Activated CD8-positive, alpha-beta memory T cell treated with anti-CD3 and anti-CD28 coated beads, Interleukin-2, amount 10 ng/mL, durations not matched to agents 7 days and 5 days (primary cell): Measurements from ENCODE around the gene SCD5. TPM values are rescaled to one million over a fixed set of nuclear protein-coding genes. Genes with fewer than 3 reads are reported as not detected.

Experiments used
- ATAC-seq: fragments of 150-1000 bp; cut with Tn5 transposase; one replicate; pipeline ENCODE4 v1.10.0; 2021; ENCODE audit warnings: moderate library complexity
- CTCF ChIA-PET: fragments of 350-600 bp; sonication (Branson Sonifier 250); formaldehyde crosslinking; loops from one replicate; lab custom pipeline; 2021; ENCODE audit warnings: antibody characterized with exemption; lab: Charles Lee
- DNase-seq: peaks from one replicate; pipeline ENCODE4 v3.0.0-alpha.2; 2020
- H3K27ac Mint-ChIP-seq: one replicate; pipeline ENCODE4 v1.8.0; 2021; ENCODE audit warnings: mild to moderate bottlenecking, mixed read lengths
- H3K27me3 Mint-ChIP-seq: one replicate; pipeline ENCODE4 v1.8.0; 2021; ENCODE audit warnings: mixed read lengths
- H3K36me3 Mint-ChIP-seq: one replicate; pipeline ENCODE4 v1.8.0; 2021; ENCODE audit warnings: mild to moderate bottlenecking, mixed read lengths
- H3K4me1 Mint-ChIP-seq: one replicate; pipeline ENCODE4 v1.8.0; 2021; ENCODE audit warnings: mixed read lengths
- H3K4me3 Mint-ChIP-seq: one replicate; pipeline ENCODE4 v1.8.0; 2021; ENCODE audit warnings: mild to moderate bottlenecking, moderate library complexity, mixed read lengths
- H3K9me3 Mint-ChIP-seq: one replicate; pipeline ENCODE4 v1.8.0; 2022; ENCODE audit warnings: low read depth, mixed read lengths
- total RNA-seq, 2 experiments: library from RNA; stranded (reverse); gene quantifications; one replicate each; pipeline ENCODE4 v1.2.3, GENCODE V29; 2021

SCD5 gene
- total RNA-seq, 2 experiments from 2014 or later = 6.4 to 8.2 TPM

DNA sequence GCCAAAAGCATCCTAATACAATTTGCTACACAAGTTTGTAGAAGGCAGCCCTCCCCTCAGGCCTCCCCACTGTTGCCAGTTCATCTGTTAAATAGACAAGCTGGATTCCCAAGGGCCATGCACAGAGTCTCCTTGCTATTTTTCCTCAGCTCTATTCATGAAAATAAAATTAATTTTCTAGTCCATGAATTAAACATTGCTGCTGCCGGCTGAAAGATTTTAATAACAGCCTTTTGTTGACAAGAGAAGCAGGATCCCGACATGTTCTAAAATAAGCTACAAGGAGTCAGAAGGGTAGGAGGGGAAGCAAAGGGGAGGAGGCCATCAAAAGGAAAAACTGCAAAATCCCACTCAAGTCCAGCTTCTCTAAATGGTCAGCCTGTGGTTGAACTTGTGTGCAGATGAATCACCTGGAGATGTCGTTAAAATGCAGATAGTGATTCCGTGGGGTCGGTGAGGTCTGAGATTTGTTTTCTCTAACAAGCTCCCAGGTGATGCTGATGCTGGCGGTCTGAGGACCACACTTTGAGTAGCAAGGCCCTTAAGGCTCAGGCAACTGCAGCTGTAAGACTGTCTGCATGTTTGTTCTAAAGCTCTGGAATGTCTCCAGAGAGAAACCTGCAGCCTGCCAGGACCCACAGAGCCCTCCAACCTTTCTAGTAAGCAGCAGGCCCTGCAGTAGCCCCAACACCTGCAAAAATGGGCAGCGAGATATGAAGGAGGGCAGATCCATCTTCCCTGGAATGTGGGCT lies 9.4 kb downstream of the SCD5 start:
- no peak overlapping the region for H3K27ac Mint-ChIP-seq
- no peak overlapping the region for H3K4me3 Mint-ChIP-seq
- DNase-seq = peak; percentile 8
- ATAC-seq = no peak
- CTCF ChIA-PET = interaction anchor here (1.2 kb wide), 1 partner anchor 50 kb away, joined by 3 read pairs; no protein-coding TSS in a partner anchor
- no peaks in the 10 kb centered on the region for H3K36me3 Mint-ChIP-seq
- H3K4me1 Mint-ChIP-seq = no peaks in the 10 kb centered on the region
- no peaks in the 10 kb centered on the region for H3K27me3 Mint-ChIP-seq
- no peaks in the 10 kb centered on the region for H3K9me3 Mint-ChIP-seq

DNA sequence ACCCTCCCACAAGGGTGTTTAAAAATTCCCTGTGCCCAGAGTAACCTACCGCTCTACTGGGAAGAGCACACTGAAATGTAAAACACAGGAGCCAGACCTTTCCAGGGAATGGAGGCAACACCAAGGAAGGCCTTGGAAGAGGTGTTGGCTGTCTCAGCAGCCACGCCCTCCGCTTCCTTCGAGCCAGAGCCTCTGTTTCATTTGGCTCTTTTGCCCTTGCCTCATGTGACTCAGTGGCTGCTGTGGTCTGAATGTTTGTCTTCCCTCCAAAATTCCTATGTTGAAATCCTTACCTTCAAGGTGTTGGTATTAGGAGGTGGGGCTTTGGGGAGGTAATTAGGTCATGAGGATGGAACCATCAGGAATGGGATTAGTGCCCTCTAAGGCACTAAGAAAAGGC lies 11.3 kb downstream of the SCD5 start:
- peak; percentile 15 for DNase-seq
- Mint-ChIP-seq H3K4me3 (no peak overlapping the region), H3K27ac (no peak overlapping the region), H3K27me3 (no peaks in the 10 kb centered on the region), H3K9me3 (no peaks in the 10 kb centered on the region), H3K36me3 (no peaks in the 10 kb centered on the region), H3K4me1 (no peaks in the 10 kb centered on the region)
- CTCF ChIA-PET = no interaction called here
- ATAC-seq = no peak

DNA sequence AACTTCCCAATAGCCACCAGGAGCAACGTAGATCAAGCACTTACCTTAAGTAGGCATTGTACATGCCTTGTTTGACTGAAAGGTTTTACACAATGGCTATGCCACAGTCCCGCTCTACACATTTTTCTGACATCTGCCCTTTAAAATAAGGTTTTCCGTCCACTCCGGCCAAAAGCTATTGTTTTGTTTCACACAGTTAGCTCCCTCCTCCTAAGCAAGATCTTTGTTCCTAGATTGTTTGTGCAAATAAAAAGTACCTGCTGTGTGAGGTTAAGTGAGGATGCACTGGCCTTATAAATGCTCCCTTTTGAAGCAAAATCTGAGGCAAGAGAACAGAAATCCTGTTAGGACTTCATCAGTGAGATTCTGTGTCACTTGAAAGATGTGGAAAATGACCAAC lies 11.8 kb downstream of the SCD5 start:
- H3K36me3 Mint-ChIP-seq = no peaks in the 10 kb centered on the region
- H3K9me3 Mint-ChIP-seq = no peaks in the 10 kb centered on the region
- peak; percentile 3 for DNase-seq
- CTCF ChIA-PET = no interaction called here
- no peak for ATAC-seq
- H3K27me3 Mint-ChIP-seq = no peaks in the 10 kb centered on the region
- no peaks in the 10 kb centered on the region for H3K4me1 Mint-ChIP-seq
- H3K4me3 Mint-ChIP-seq = no peak overlapping the region
- no peak overlapping the region for H3K27ac Mint-ChIP-seq

DNA sequence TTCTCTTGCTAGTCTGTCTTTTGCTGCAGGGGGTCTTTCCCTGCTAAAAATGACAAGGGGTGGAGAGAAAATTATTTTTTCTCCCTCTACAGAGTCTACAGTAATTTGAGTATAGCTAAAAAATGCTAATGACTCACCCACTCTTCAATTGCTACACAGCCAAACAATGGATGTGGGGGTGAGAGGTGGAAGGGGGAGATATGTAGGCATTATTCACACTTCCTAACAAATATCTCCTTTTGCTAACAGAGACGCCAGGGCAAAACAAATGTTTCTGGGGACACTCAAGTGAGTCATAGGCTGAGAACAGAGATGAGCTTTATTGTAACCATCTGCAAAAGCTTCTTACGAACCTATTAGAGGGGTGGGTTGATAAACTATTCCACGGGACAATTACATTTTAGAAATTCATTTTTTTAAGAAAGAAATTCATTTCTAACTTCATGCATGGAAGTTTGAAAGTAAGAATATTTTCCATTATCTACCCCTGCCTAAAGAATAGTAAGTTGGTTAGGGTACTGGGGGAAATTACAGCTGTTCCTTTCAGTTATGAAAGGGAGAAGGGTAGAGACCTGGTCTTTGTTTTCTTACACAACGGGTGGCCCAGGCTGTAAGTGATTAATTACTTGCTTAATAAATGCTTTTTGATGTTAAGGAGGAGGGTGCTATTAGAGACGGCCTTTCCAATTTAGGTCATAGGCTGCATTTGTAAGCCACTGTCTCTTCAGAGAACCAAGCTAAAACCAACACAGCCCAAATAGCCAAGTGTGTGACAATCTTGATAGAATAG lies 12.8 kb downstream of the SCD5 start:
- Mint-ChIP-seq H3K4me1 (no peaks in the 10 kb centered on the region), H3K27me3 (no peaks in the 10 kb centered on the region), H3K4me3 (no peak overlapping the region), H3K36me3 (no peaks in the 10 kb centered on the region), H3K27ac (no peak overlapping the region), H3K9me3 (no peaks in the 10 kb centered on the region)
- DNase-seq = peak; percentile 11
- no peak for ATAC-seq
- CTCF ChIA-PET = interaction anchor here (1.0 kb wide), 1 partner anchor 16 kb away, joined by 3 read pairs; no protein-coding TSS in a partner anchor

DNA sequence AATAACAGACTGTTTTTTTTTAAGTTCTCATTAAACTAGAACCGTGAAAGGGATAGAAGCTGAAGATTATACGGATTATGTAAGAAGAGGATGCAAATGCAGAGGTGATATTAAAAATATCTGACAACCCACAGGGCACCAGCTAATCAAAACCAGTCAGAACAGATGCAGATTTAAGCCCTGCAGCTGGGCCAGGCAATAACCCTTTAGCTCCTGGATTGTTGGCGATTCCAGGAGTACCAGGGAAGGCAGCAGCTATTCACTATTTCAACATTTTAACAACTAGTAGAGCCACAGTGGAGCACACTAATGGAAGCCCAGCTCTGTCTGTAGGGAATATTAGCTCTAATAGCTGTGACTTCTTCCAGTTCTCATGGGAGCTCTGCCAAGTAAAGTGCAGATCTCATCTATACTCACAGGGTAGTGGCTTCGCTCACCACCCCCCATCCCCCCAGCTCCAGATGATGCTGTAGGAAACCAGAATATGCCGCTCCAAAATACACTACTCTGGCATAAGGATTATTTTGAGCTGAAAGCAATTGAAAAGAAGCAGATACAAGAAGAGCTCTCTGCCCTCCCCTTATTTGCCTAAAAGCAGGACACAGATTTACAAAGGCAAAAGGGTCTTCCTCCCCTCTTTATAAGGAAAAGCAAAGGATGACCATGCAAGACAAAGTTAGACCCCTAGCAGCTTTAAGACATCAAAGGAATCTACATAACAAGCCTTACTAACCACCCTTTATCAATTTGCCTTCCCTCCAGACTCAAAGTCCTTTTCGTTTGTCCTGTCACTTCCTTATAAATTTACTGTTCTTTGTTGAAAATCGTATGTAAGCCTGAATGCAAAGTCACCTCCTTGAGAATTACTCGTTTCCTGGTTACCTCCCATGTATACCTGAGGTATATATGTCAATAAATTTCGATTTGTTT lies 13.7 kb downstream of the SCD5 start:
- ATAC-seq = no peak
- Mint-ChIP-seq H3K27me3 (no peaks in the 10 kb centered on the region), H3K4me3 (no peak overlapping the region), H3K36me3 (no peaks in the 10 kb centered on the region), H3K4me1 (no peaks in the 10 kb centered on the region), H3K27ac (no peak overlapping the region), H3K9me3 (no peaks in the 10 kb centered on the region)
- CTCF ChIA-PET = interaction anchor here (1.0 kb wide), 1 partner anchor 17 kb away, joined by 3 read pairs; no protein-coding TSS in a partner anchor
- peak; percentile 15 for DNase-seq

DNA sequence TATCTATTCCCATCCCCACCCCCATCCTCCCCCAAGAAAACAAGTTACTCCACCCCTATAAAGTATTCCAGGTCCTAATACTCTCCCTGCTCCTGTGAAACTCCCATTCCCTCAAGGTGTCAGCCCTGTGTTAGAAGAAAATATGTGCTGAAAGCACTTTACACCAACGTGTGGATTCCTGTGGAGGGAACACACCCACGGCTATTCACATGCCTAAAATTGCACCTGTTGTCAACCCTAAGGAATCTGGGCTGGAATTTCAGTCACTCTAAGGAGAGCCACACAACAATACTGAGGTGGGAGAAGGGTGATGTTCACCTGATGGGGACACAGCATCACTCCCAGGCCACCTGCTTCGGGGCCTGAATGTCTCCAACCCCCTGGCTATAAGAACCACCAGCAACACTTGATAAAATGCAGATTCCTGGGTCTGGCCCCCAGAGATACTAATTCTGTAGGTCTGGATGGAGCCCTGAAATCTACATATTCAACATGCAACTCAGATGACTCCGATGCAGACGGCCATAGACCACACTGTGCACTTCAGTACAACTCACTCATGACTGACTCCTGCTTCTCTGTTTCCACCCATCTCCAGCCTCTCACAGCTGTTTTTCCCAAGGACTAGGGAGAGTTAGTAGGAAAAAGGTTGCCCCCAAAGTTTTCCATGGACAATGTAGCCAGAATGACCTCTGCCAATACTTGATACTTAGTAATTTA lies 15.8 kb downstream of the SCD5 start:
- DNase-seq (no peak), ATAC-seq (no peak)
- no peaks in the 10 kb centered on the region for H3K4me1 Mint-ChIP-seq
- CTCF ChIA-PET = no interaction called here
- no peak overlapping the region for H3K27ac Mint-ChIP-seq
- H3K27me3 Mint-ChIP-seq = no peaks in the 10 kb centered on the region
- no peaks in the 10 kb centered on the region for H3K9me3 Mint-ChIP-seq
- no peak overlapping the region for H3K4me3 Mint-ChIP-seq
- no peaks in the 10 kb centered on the region for H3K36me3 Mint-ChIP-seq

DNA sequence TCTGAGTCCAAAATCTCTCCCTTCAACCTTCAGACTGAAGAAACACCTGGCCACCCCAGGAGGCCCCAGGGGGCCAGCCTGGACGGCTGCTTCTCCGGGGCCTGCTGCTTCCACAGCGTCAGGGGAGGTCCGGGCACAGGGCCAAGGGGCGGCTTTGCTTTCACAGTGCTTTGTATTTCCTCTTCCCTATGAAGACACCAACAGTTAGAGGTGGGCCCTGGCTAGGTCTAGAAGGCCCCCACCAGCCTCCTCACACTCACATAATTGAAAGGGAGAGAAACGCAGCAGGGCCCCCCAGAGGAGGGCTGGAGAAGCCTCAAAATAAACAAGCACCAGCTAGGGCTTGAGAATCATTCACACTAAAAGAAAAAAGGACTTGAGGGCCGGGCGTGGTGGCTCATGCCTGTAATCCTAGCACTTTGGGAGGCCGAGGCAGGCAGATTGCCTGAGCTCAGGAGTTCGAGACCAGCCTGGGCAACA lies 17.8 kb downstream of the SCD5 start:
- no peaks in the 10 kb centered on the region for H3K36me3 Mint-ChIP-seq
- H3K4me1 Mint-ChIP-seq = no peaks in the 10 kb centered on the region
- H3K27ac Mint-ChIP-seq = no peak overlapping the region
- no peaks in the 10 kb centered on the region for H3K27me3 Mint-ChIP-seq
- CTCF ChIA-PET = no interaction called here
- no peak for ATAC-seq
- H3K4me3 Mint-ChIP-seq = no peak overlapping the region
- H3K9me3 Mint-ChIP-seq = no peaks in the 10 kb centered on the region
- DNase-seq = no peak

DNA sequence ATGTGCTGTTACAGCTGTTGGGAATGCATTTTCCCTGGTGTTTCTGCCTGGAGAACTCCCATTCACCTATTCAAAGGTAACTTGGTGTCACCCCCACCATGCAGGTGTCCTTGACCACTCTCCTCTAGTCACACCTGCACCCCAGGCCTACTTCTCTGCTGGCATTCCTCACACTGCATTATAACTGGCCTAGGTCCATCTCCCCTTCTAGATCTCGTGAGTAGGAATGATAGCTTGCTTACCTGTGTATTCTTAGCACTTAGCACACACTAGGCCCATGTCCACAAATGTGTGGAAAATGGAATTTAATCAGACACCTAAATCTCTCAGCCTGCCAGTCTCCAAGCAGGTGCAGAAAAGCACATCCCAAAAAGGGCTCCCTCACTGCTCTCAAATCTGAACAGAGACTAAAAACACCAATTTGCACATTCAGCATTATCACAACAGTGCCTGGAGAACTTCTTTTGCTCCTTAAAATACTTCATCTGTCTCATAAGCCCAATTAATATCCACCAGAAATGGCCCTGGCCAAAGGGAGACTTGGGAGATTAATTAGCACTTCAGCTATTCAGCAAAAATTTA lies 18.3 kb downstream of the SCD5 start:
- Mint-ChIP-seq H3K9me3 (no peaks in the 10 kb centered on the region), H3K4me1 (no peaks in the 10 kb centered on the region), H3K27ac (no peak overlapping the region), H3K36me3 (no peaks in the 10 kb centered on the region), H3K4me3 (no peak overlapping the region), H3K27me3 (no peaks in the 10 kb centered on the region)
- DNase-seq (no peak), ATAC-seq (no peak)
- CTCF ChIA-PET = no interaction called here

- Mint-ChIP-seq H3K4me3 (no peak overlapping the region), H3K36me3 (no peaks in the 10 kb centered on the region), H3K27me3 (no peaks in the 10 kb centered on the region), H3K27ac (no peak overlapping the region), H3K9me3 (no peaks in the 10 kb centered on the region), H3K4me1 (no peaks in the 10 kb centered on the region)
- CTCF ChIA-PET = no interaction called here
- DNase-seq (no peak), ATAC-seq (no peak)
These were observed 19.6 kb downstream of the SCD5 start for GRCh38 chr4:82779032-82779431.

DNA sequence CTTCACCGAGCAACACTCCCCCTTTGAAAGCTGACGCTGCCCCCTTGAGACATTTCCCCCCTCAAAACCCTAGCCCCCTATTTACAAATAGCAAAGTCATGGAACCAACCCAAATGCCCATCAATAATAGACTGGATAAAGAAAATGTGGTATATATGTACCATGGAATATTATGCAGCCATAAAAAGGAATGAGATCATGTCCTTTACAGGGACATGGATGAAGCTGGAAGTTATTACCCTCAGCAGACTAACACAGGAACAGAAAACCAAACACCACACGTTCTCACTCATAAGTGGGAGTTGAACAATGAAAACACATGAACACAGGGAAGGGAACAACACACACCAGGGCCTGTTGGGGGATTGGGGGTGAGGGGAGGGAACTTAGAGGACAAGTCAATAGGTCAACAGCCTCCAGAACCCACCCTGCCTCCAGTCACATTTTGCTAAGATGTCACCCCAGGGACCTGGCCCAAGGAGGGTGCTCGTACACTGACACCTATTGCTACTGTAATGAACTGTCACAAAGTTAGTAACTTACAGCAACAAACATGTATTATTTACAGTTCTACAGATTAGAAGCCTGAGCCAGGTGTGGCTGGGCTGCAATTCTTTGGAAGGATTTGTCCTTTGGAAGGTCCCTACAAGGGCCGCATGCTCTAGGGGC lies 20.6 kb downstream of the SCD5 start:
- no peak overlapping the region for H3K4me3 Mint-ChIP-seq

GRCh38 chr4:82776925-82777542 lies 21.6 kb downstream of the SCD5 start:
- Mint-ChIP-seq H3K4me3 (no peak overlapping the region), H3K27ac (no peak overlapping the region), H3K36me3 (no peaks in the 10 kb centered on the region), H3K9me3 (no peaks in the 10 kb centered on the region), H3K4me1 (no peaks in the 10 kb centered on the region), H3K27me3 (no peaks in the 10 kb centered on the region)
- DNase-seq (no peak), ATAC-seq (no peak)
- CTCF ChIA-PET = no interaction called here

More for the DNA sequence above, 20.6 kb downstream of the SCD5 start:
- no peaks in the 10 kb centered on the region for H3K4me1 Mint-ChIP-seq
- DNase-seq (no peak), ATAC-seq (no peak)
- no peaks in the 10 kb centered on the region for H3K9me3 Mint-ChIP-seq
- H3K27ac Mint-ChIP-seq = no peak overlapping the region
- CTCF ChIA-PET = no interaction called here
- H3K27me3 Mint-ChIP-seq = no peaks in the 10 kb centered on the region
- no peaks in the 10 kb centered on the region for H3K36me3 Mint-ChIP-seq

GRCh38 chr4:82775243-82775642 lies 23.4 kb downstream of the SCD5 start:
- DNase-seq (no peak), ATAC-seq (no peak)
- no peaks in the 10 kb centered on the region for H3K9me3 Mint-ChIP-seq
- H3K4me3 Mint-ChIP-seq = no peak overlapping the region
- CTCF ChIA-PET = no interaction called here
- H3K36me3 Mint-ChIP-seq = no peaks in the 10 kb centered on the region
- H3K27ac Mint-ChIP-seq = no peak overlapping the region
- H3K27me3 Mint-ChIP-seq = no peaks in the 10 kb centered on the region
- H3K4me1 Mint-ChIP-seq = no peaks in the 10 kb centered on the region
